SK-N-MC (cell line): ENCODE data around the gene RGS6.

Experiments
- EZH2 ChIP-seq: fragments of 200-600 bp; sonication (generic); IDR thresholded peaks from one replicate; pipeline ENCODE4 v1.6.1; 2017; ENCODE audit warnings: antibody characterized with exemption
- POLR2AphosphoS5 ChIP-seq: IDR thresholded peaks from 2 replicates; pipeline ENCODE4 v1.6.1; 2012; ENCODE audit warnings: mild to moderate bottlenecking, low read depth, low read length, borderline replicate concordance

GRCh38 chr14:72054911-72055310 lies 122.7 kb downstream of the RGS6 start:
- TF ChIP-seq EZH2 (no peak), POLR2AphosphoS5 (no peak)
